Stimulated activated naive B cell treated with anti-CD40 and anti-IgM and Interleukin-4, amounts not matched to agents 10 μg/mL and 1 μg/mL and 100 μg/mL, for 72 hours (primary cell): ENCODE measurements around the gene ZNF577.

Experiments used
- ATAC-seq, 2 donors: fragments of 150-1000 bp; cut with Tn5 transposase; replicated peaks; 2 replicates each; pipeline ENCODE4 v1.10.0; 2021; ENCODE audit warnings: moderate library complexity in 1 of 2
- DNase-seq: peaks from one replicate; pipeline ENCODE4 v3.0.0; 2021
- H3K27ac Mint-ChIP-seq: one replicate; pipeline ENCODE4 v1.8.0; 2022; ENCODE audit warnings: mild to moderate bottlenecking, mixed read lengths
- H3K27me3 Mint-ChIP-seq, 2 donors: one replicate each; pipeline ENCODE4 v1.8.0; 2022; ENCODE audit warnings: mixed read lengths in 2 of 2
- H3K36me3 Mint-ChIP-seq, 2 donors: one replicate each; pipeline ENCODE4 v1.8.0; 2022; ENCODE audit warnings: mixed read lengths in 2 of 2, mild to moderate bottlenecking in 1 of 2
- H3K4me1 Mint-ChIP-seq, 2 donors: one replicate each; pipeline ENCODE4 v1.8.0; 2022; ENCODE audit warnings: mixed read lengths in 2 of 2, mild to moderate bottlenecking in 1 of 2
- H3K4me3 Mint-ChIP-seq, 2 donors: one replicate each; pipeline ENCODE4 v1.8.0; 2022; ENCODE audit warnings: mild to moderate bottlenecking in 2 of 2, mixed read lengths in 2 of 2, moderate library complexity in 1 of 2
- H3K9me3 Mint-ChIP-seq, 2 donors: one replicate each; pipeline ENCODE4 v1.8.0; 2022; ENCODE audit warnings: mixed read lengths in 2 of 2, mild to moderate bottlenecking in 1 of 2

ZNF577 gene

DNA sequence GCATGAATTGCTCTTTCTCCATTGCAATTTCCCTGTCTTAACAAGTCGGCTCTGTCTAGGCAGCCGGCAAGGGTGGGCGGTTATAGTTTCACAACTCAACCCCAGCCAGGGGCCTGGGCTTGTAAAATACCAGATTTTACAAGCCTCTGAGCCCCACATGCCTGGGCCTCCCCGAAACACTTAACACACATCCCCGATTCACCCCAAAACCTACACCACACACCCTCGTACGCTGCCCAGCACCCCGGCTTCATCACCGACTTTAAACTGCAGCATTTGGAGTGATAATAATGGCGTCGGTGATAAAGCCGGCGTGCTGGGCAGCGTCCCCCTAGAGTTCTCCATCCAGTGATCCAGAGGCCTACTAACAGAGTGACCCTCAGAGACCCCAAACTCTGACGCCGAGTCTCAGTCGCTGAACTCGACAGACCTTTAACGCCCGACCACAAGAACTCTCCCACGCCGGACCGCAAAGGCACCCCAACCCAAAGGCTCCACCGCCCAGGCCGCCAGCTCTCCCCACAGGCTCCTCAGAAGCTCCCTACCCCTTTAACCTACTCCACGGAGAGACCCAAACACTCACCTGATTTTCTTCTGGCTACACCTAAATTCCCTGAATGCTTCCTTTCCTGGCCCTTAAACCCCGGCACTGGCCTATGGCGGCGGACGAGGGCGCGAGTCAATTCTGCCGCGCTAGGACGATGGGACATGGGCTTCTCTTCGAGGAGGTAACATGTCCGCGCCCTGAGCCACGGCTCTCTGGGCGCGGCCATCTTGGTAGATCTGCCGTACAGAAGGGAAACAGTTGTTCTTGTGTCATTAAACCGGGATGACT is 16.8 kb upstream of the ZNF577 start, which contains the start of gene ZNF649:
Gene ZNF649, minus strand, starts transcription at position 687 of the 835 bp plus-strand sequence. CDS start 4,910 bp downstream, outside the sequence.
- H3K27me3 Mint-ChIP-seq = peaks cover 22 to 30% of the 10 kb centered on the region in 2 donors
- ATAC-seq = peak; percentile 94 to 95
- peak within 1 kb of the TSS; percentile 99 for H3K27ac Mint-ChIP-seq
- peaks cover 12 to 24% of the 10 kb centered on the region in 2 donors for H3K4me1 Mint-ChIP-seq
- peaks cover 31 to 34% of the 10 kb centered on the region in 2 donors for H3K9me3 Mint-ChIP-seq
- peak; percentile 77 for DNase-seq
- peaks cover 49 to 71% of the 10 kb centered on the region in 2 donors for H3K36me3 Mint-ChIP-seq
- peak within 1 kb of the TSS; percentile 95 to 99 for H3K4me3 Mint-ChIP-seq

DNA sequence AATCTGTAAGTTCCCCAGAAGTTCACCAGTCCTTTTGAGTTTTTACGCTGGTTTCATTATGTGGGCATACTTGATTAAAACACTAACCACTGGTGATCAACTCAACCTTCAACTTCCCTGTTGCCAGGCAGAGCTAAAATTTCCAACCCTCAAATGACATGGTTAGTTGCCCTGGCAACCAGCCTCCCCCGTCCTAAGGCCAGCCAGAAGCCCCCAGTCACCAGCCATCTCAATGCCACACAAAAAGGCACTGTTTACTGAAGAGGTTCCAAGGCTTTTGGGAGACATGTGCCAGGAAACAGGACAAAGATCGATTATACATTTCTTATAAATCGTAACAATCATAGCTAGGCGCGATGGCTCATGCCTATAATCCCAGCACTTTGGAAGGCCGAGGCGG is 15.4 kb upstream of the ZNF577 start:
- peaks cover 52 to 82% of the 10 kb centered on the region in 2 donors for H3K36me3 Mint-ChIP-seq
- peaks cover 13 to 17% of the 10 kb centered on the region in 2 donors for H3K27me3 Mint-ChIP-seq
- peak overlapping the region; percentile 95 to 99 for H3K4me3 Mint-ChIP-seq
- peaks cover 12 to 24% of the 10 kb centered on the region in 2 donors for H3K4me1 Mint-ChIP-seq
- peaks cover 24 to 28% of the 10 kb centered on the region in 2 donors for H3K9me3 Mint-ChIP-seq
- DNase-seq (no peak), ATAC-seq (no peak)
- peak overlapping the region; percentile 14 for H3K27ac Mint-ChIP-seq

DNA sequence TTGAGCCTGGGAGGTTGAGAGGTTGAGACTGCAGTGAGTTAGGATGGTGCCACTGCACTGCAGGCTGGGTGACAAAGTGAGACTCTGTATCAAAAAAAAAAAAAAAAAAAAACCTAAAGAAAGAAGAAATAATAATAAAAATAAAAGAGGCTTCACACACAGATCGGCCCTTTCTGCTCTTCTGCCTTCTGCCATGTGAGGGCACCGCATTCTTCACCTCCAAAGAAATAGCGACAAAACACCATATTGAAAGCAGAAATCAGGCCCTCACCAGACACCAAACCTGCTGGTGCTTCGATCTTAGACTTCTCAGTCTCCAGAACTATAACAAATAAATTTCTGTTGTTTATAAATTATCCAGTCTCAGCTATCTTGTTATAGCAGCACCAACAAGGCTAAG is 14.1 kb upstream of the ZNF577 start:
- peaks cover 12 to 24% of the 10 kb centered on the region in 2 donors for H3K4me1 Mint-ChIP-seq
- H3K4me3 Mint-ChIP-seq = no peak overlapping the region
- H3K27ac Mint-ChIP-seq = no peak overlapping the region
- no peak for DNase-seq
- H3K9me3 Mint-ChIP-seq = peaks cover 15 to 19% of the 10 kb centered on the region in 2 donors
- no peak for ATAC-seq
- H3K36me3 Mint-ChIP-seq = peaks cover 59 to 85% of the 10 kb centered on the region in 2 donors
- peaks cover 4 to 6% of the 10 kb centered on the region in 2 donors for H3K27me3 Mint-ChIP-seq

DNA sequence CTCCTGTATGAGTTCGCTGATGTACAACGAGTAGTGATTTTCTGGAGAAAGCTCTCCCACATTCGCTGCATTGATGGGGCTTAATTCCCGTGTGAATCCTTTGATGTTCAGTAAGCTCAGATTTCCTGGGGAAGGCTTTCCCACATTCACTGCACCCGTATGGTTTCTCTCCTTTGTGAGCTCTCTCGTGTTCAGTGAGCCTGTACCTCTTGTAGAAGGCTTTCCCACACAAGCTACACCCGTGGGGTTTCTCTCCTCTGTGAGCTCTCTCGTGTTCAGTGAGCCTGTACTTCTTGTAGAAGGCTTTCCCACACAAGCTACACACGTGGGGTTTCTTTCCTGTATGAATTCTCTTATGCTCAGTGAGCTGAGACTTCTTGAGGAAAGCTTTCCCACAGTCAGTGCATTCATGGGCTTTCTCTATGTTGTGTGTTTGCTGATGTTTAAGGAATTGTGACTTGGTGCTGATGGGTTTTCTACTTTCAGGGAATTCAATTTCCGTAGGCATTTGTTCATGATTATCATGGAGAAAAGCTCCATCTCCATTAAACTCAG is 3.5 kb upstream of the ZNF577 start:
- H3K9me3 Mint-ChIP-seq = peaks cover 37 to 49% of the 10 kb centered on the region in 2 donors

DNA sequence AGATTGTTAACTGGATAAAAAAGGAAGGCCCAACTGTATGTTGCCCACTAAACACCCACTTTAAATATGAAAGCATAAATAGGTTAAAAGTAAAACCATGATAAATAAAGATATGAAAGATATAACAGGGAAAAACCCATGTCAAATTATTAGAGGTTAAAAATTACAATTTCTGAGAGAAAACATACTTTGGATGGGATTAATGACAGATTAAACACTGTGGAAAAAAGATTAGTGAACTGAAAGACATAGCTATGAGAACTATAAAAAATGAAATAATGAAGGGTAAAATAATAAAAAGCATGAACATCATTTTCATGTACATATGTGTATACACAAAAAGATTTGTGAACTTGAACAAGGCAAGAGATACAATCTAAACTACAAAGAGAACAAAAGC is 2.2 kb upstream of the ZNF577 start:
- H3K36me3 Mint-ChIP-seq = peaks cover 79 to 94% of the 10 kb centered on the region in 2 donors
- H3K27me3 Mint-ChIP-seq = no peaks in the 10 kb centered on the region
- ATAC-seq (no peak), DNase-seq (no peak)
- peaks cover 33 to 42% of the 10 kb centered on the region in 2 donors for H3K9me3 Mint-ChIP-seq
- H3K4me3 Mint-ChIP-seq = no peak overlapping the region
- peaks cover 0 to 25% of the 10 kb centered on the region in 2 donors for H3K4me1 Mint-ChIP-seq
- no peak overlapping the region for H3K27ac Mint-ChIP-seq

More for the DNA sequence above, 3.5 kb upstream of the ZNF577 start:
- peaks cover 82 to 96% of the 10 kb centered on the region in 2 donors for H3K36me3 Mint-ChIP-seq
- peaks cover 0 to 25% of the 10 kb centered on the region in 2 donors for H3K4me1 Mint-ChIP-seq
- H3K27ac Mint-ChIP-seq = peak overlapping the region; percentile 76
- H3K4me3 Mint-ChIP-seq = no peak overlapping the region
- DNase-seq (no peak), ATAC-seq (no peak)
- H3K27me3 Mint-ChIP-seq = no peaks in the 10 kb centered on the region

DNA sequence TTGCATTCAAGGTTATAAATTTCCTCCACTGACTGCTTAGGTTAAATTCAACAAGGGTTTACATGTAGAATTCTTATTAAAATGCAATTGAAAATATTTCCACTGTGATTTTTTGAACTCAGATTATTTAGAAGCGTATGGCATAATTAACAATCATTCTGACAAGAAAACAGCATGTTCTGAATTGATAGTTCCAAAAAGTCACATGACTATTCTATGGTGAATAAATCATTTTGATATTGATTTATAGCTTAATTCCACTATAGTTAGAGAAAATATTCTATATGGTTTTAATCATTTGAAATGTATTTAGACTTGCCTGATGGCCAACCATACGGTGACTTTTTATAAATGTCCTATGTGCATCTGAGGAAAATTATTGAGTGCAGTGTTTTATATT is 3.0 kb downstream of the ZNF577 start:
- H3K4me1 Mint-ChIP-seq = peaks cover 0 to 19% of the 10 kb centered on the region in 2 donors
- peaks cover 29 to 41% of the 10 kb centered on the region in 2 donors for H3K9me3 Mint-ChIP-seq
- DNase-seq (no peak), ATAC-seq (no peak)
- no peak overlapping the region for H3K27ac Mint-ChIP-seq
- H3K27me3 Mint-ChIP-seq = no peaks in the 10 kb centered on the region
- no peak overlapping the region for H3K4me3 Mint-ChIP-seq
- H3K36me3 Mint-ChIP-seq = peaks cover 74 to 91% of the 10 kb centered on the region in 2 donors

DNA sequence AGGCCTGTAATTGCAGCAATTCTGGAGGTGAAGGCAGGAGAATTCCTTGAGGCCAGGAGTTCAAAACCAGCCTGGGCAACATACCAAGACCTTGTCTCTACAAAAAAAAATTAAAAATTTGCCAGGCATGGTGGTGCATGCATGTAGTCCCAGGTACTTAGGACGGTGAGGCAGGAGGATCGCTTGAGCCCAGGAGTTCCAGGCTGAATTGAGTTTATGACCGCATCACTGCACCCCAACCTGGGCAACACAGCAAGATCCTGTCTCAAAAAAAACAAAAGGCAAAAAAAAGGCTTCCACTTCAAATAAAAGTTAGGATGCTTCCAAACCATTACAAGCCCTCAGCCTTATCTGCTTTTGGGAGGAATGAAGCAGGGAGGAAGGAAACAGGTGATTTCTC is 5.2 kb downstream of the ZNF577 start:
- no peak for DNase-seq
- Mint-ChIP-seq H3K27me3 (no peaks in the 10 kb centered on the region), H3K4me1 (peaks cover 0 to 10% of the 10 kb centered on the region in 2 donors), H3K36me3 (peaks cover 73 to 91% of the 10 kb centered on the region in 2 donors), H3K27ac (no peak overlapping the region), H3K9me3 (peaks cover 32 to 38% of the 10 kb centered on the region in 2 donors), H3K4me3 (no peak overlapping the region)
- ATAC-seq = no peak

DNA sequence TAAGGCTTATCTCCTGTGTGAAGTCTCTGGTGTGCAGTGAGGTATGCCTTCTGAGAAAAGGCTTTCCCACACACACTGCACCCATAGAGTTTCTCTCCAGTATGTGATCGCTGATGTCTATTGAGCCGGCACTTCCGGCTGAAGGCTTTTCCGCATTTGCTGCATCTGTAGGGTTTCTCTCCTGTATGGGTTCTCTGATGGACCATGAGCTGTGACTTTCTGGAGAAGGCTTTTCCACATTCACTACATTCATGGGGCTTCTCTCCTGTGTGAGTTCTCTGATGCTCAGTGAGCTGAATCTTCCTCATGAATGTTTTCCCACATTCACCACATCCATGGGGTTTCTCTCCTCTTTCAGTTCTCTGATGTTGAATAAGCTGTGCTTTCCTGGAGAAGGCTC is 14.7 kb downstream of the ZNF577 start:
- Mint-ChIP-seq H3K36me3 (peaks cover 84 to 98% of the 10 kb centered on the region in 2 donors), H3K27me3 (no peaks in the 10 kb centered on the region), H3K4me1 (no peaks in the 10 kb centered on the region), H3K9me3 (peaks cover 58 to 67% of the 10 kb centered on the region in 2 donors), H3K4me3 (no peak overlapping the region), H3K27ac (peak overlapping the region; percentile 56)
- DNase-seq (no peak), ATAC-seq (no peak)

DNA sequence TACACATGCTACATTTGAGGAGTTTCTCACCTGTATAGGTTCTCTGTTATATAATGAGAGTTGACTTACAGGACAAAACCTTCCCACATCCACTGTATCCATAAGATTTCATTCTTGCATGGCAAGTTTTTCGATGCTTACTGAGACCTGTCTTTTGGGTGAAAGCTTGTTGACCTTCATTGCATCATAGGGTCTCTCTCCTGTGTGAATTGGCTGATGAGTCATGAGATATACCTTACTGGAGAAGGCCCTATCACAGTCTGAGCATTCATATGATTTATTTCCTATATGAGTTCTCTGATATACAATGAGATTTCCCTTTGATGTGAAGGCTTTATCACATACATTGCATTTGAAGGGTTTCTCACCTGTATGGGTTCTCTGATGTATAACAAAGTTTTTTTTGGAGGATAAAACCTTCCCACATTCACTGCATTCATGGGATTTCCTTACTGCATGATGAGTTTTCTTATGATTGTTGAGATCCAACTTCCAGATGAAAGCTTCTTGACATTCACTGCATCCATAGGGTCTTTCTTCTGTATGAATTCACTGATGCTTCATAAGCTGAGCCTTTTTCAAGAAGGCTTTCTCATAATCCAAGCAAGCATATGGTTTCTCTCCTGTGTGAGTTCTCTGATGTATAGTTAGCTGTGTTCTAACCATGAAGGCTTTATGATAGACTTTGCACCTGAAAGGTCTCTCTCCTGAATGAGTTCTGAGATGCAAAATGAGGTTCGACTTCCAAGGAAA is 25.7 kb downstream of the ZNF577 start:
- no peak for DNase-seq
- Mint-ChIP-seq H3K9me3 (peaks cover 31 to 32% of the 10 kb centered on the region in 2 donors), H3K27ac (no peak overlapping the region), H3K36me3 (peaks cover 39 to 67% of the 10 kb centered on the region in 2 donors), H3K4me1 (no peaks in the 10 kb centered on the region), H3K4me3 (no peak overlapping the region), H3K27me3 (no peaks in the 10 kb centered on the region)
- ATAC-seq = no peak

DNA sequence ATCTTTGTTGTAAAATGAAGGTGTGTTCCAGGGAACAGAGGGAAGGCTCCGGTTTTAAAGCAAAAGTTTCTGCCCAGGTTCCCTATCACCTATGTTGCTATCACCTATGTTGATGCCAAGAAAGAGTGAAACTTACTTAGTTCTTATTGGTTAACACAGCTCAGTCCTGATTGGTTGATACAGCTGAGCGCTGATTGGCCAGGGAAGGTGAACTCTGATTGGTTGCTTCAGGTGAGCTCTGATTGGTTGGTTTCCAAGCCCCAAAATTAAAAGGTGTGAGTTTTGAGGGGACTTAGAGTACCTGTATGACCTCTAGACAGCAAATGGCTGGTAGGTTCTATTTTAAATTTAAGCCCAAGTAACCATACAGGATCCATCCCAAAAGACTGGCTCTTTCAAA is 50.6 kb downstream of the ZNF577 start:
- DNase-seq (no peak), ATAC-seq (no peak)
- H3K27me3 Mint-ChIP-seq = no peaks in the 10 kb centered on the region
- H3K4me1 Mint-ChIP-seq = no peaks in the 10 kb centered on the region
- no peak overlapping the region for H3K4me3 Mint-ChIP-seq
- H3K27ac Mint-ChIP-seq = no peak overlapping the region
- H3K36me3 Mint-ChIP-seq = peaks cover 10 to 14% of the 10 kb centered on the region in 2 donors
- H3K9me3 Mint-ChIP-seq = peaks cover 10 to 13% of the 10 kb centered on the region in 2 donors

DNA sequence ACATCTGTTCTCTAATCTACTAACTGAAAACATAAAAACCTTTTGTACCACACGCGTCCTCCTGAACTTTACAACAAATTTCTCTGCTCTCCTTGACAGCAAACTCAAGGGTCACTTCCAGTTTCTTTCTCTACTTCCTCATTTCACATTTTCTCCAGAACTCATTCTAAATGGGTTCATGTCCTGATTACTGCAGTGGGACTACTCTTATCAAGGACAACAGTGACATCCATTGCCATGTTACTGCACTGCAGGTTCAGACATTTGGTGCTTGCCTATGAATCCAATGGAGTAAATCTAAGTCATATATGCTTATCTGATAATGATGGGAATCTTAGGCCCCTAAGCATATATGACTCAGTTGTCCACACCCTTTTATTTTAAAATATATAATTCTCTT is 57.5 kb downstream of the ZNF577 start:
- Mint-ChIP-seq H3K4me3 (peak overlapping the region in 1 of 2 donors; percentile 2), H3K27ac (no peak overlapping the region), H3K27me3 (no peaks in the 10 kb centered on the region), H3K9me3 (peaks cover 24 to 31% of the 10 kb centered on the region in 2 donors), H3K4me1 (peaks cover 6 to 13% of the 10 kb centered on the region in 2 donors), H3K36me3 (peaks cover 8 to 11% of the 10 kb centered on the region in 2 donors)
- DNase-seq = peak; percentile 17
- ATAC-seq = peak; percentile 96 to 99

DNA sequence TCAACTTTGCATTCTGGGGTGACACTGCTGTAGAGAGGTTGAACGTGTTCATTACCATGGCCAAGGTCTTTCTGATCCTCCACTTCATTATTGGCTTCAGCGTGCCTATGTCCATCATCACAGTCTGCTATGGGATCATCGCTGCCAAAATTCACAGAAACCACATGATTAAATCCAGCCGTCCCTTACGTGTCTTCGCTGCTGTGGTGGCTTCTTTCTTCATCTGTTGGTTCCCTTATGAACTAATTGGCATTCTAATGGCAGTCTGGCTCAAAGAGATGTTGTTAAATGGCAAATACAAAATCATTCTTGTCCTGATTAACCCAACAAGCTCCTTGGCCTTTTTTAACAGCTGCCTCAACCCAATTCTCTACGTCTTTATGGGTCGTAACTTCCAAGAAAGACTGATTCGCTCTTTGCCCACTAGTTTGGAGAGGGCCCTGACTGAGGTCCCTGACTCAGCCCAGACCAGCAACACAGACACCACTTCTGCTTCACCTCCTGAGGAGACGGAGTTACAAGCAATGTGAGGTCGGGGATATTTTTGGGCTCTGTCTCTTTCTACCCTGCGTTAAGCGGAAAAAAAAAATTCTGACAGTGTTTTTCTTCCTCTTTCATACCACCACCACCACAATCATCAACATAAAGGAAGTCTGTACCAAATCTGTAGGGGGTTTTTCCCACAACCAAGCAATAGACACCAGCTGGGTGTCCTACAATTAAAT is 63.3 kb downstream of the ZNF577 start:
- peak overlapping the region; percentile 7 to 55 for H3K4me3 Mint-ChIP-seq

DNA sequence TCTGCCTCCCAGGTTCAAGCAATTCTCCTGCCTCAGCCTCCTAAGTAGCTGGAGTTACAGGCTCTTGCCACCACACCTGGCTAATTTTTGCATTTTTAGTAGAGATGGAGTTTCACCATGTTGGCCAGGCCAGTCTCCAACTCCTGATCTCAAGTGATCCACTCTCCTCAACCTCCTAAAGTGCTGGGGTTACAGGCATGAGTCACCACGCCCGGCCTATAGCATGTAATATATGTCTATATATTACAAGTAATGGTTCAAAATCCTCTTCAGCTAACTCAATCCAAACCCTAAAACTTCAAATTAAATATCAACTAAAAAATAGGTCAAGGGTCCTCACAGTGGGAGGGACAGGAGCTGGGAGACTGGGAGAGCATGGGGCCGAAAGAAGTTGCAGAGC is 64.8 kb downstream of the ZNF577 start:
- H3K4me3 Mint-ChIP-seq = no peak overlapping the region
- H3K27me3 Mint-ChIP-seq = peaks cover 0 to 11% of the 10 kb centered on the region in 2 donors
- peaks cover 19 to 40% of the 10 kb centered on the region in 2 donors for H3K9me3 Mint-ChIP-seq
- no peak for ATAC-seq
- DNase-seq = no peak
- H3K27ac Mint-ChIP-seq = no peak overlapping the region
- H3K36me3 Mint-ChIP-seq = peaks cover 5 to 8% of the 10 kb centered on the region in 2 donors
- H3K4me1 Mint-ChIP-seq = peaks cover 13 to 29% of the 10 kb centered on the region in 2 donors

More for the DNA sequence above, 63.3 kb downstream of the ZNF577 start:
- peaks cover 0 to under 1% of the 10 kb centered on the region in 2 donors for H3K27me3 Mint-ChIP-seq
- H3K9me3 Mint-ChIP-seq = peaks cover 25 to 38% of the 10 kb centered on the region in 2 donors
- peaks cover 8 to 9% of the 10 kb centered on the region in 2 donors for H3K36me3 Mint-ChIP-seq
- ATAC-seq (peak; percentile 98), DNase-seq (peak; percentile 45)
- peaks cover 13 to 32% of the 10 kb centered on the region in 2 donors for H3K4me1 Mint-ChIP-seq
- H3K27ac Mint-ChIP-seq = peak overlapping the region; percentile 83
